GM12878 (cell line): Measurements from ENCODE around the gene PHF20. TPM values are rescaled to one million over a fixed set of nuclear protein-coding genes. Genes with fewer than 3 reads are reported as not detected.

Source experiments
- ATAC-seq: fragments of 200-7000 bp; cut with Tn5 transposase; 3 replicates; pipeline ENCODE4 v1.9.1; 2020; ENCODE audit warnings: mild to moderate bottlenecking, moderate library complexity
- BruUV-seq: library from RNA; stranded (reverse); fragments of 400-500 nt; replicated peaks from 2 replicates; lab custom pipeline; 2021; lab: Mats Ljungman, UMichigan
- CTCF ChIA-PET: fragments of 300-600 bp; sonication (Branson Sonifier 250); formaldehyde crosslinking; extraction: SDS; loops from one replicate; lab custom pipeline; 2021; ENCODE audit warnings: inconsistent platforms; lab: Yijun Ruan, JAX
- POLR2A ChIA-PET: fragments of 350-600 bp; formaldehyde crosslinking; extraction: SDS; loops from one replicate; lab custom pipeline; 2021; ENCODE audit warnings: inconsistent platforms; lab: Charles Lee
- RAD21 ChIA-PET: fragments of 300-600 bp; sonication (Branson Sonifier 250); formaldehyde crosslinking; loops from one replicate; lab custom pipeline; 2023; ENCODE audit warnings: antibody characterized with exemption; ENCODE audit not compliant: unreplicated experiment; lab: Charles Lee
- SMC1A ChIA-PET: fragments of 300-600 bp; sonication (Branson Sonifier 250); formaldehyde crosslinking; loops from one replicate; lab custom pipeline; 2023; ENCODE audit not compliant: unreplicated experiment, uncharacterized antibody; lab: Charles Lee
- DNase-seq: peaks from one replicate; pipeline ENCODE4 v3.0.0-alpha.2; 2011; ENCODE audit warnings: low read depth, low spot score
- FAIRE-seq: peaks from 3 replicates; lab custom pipeline; 2011; peaks lifted over from hg19 to GRCh38; lab: Jason Lieb, UNC
- H2AFZ ChIP-seq: 2 replicates; pipeline ENCODE4 v1.6.0; 2011; ENCODE audit warnings: low read depth, low read length, control low read depth; ENCODE audit not compliant: control insufficient read depth
- H3K27ac ChIP-seq: 2 replicates; pipeline ENCODE4 v1.5.1; 2011; ENCODE audit warnings: control low read depth; ENCODE audit not compliant: control insufficient read depth, insufficient read depth
- H3K27me3 ChIP-seq, 2 experiments: replicated peaks in 1 of 2; 2 replicates each; pipeline versions ENCODE4 v1.6.0 to v1.6.1; 2011; ENCODE audit warnings: low read length in 1 of 2; ENCODE audit not compliant: control insufficient read depth in 2 of 2, insufficient read depth in 2 of 2
- H3K36me3 ChIP-seq, 2 experiments: 2 replicates each; pipeline ENCODE4 v1.5.1; 2011; ENCODE audit warnings: low read length in 1 of 2; ENCODE audit not compliant: control insufficient read depth in 2 of 2, insufficient read depth in 2 of 2
- H3K4me1 ChIP-seq: 2 replicates; pipeline ENCODE4 v1.6.1; 2011; ENCODE audit warnings: mild to moderate bottlenecking, low read length, moderate library complexity, mixed read lengths; ENCODE audit not compliant: control insufficient read depth, insufficient read depth
- H3K4me2 ChIP-seq: 2 replicates; pipeline ENCODE4 v1.6.0; 2011; ENCODE audit warnings: control low read depth; ENCODE audit not compliant: control insufficient read depth, insufficient read depth
- H3K4me3 ChIP-seq: fragments of 200-600 bp; sonication (generic); 2 replicates; pipeline ENCODE4 v1.5.1; 2016
- H3K79me2 ChIP-seq: 2 replicates; pipeline ENCODE4 v1.6.0; 2011; ENCODE audit warnings: low read length; ENCODE audit not compliant: control insufficient read depth, insufficient read depth
- H3K9ac ChIP-seq: 2 replicates; pipeline ENCODE4 v1.8.0; 2011; ENCODE audit warnings: low read length, control low read depth, mixed read lengths; ENCODE audit not compliant: control insufficient read depth, insufficient read depth
- H3K9me3 ChIP-seq: replicated peaks from 3 replicates; pipeline ENCODE4 v1.5.1; 2011; ENCODE audit warnings: mild to moderate bottlenecking, low read length; ENCODE audit not compliant: control insufficient read depth, insufficient read depth
- H4K20me1 ChIP-seq: 2 replicates; pipeline ENCODE4 v1.6.0; 2011; ENCODE audit not compliant: control insufficient read depth, insufficient read depth
- CREM ChIP-seq: IDR thresholded peaks from 2 replicates; pipeline ENCODE4 v1.6.1; 2014; ENCODE audit warnings: antibody characterized with exemption, low read depth
- ESRRA ChIP-seq: IDR thresholded peaks from 2 replicates; pipeline ENCODE4 v1.6.1; 2012; ENCODE audit warnings: mild to moderate bottlenecking, low read length, improper control_type of control experiment
- HSF1 ChIP-seq: fragments of 150-350 bp; IDR thresholded peaks from 2 replicates; pipeline ENCODE4 v1.6.1; 2014; ENCODE audit warnings: mild to moderate bottlenecking, low read depth, low read length
- NFYB ChIP-seq: IDR thresholded peaks from 2 replicates; pipeline ENCODE4 v1.6.1; 2011; ENCODE audit warnings: low read depth, mild to moderate bottlenecking, low read length, improper control_type of control experiment, moderate library complexity; ENCODE audit not compliant: insufficient read depth
- NR2C2 ChIP-seq: IDR thresholded peaks from 2 replicates; pipeline ENCODE4 v1.6.1; 2011; ENCODE audit warnings: borderline replicate concordance, low read depth; ENCODE audit not compliant: control insufficient read depth, insufficient read length
- PKNOX1 ChIP-seq: fragments of 450-650 bp; IDR thresholded peaks from 2 replicates; pipeline ENCODE4 v1.6.1; 2016; ENCODE audit warnings: mild to moderate bottlenecking
- POU2F2 ChIP-seq: IDR thresholded peaks from 3 replicates; pipeline ENCODE4 v1.6.1; 2011; ENCODE audit warnings: low read depth, mild to moderate bottlenecking, low read length, borderline replicate concordance
- SUPT20H ChIP-seq: IDR thresholded peaks from 2 replicates; pipeline ENCODE4 v1.6.1; 2011; ENCODE audit warnings: low read depth, mild to moderate bottlenecking, low read length, moderate library complexity, borderline replicate concordance; ENCODE audit not compliant: control insufficient read depth
- TAF1 ChIP-seq: IDR thresholded peaks from 2 replicates; pipeline ENCODE4 v1.6.1; 2011; ENCODE audit warnings: mild to moderate bottlenecking, low read depth, low read length, borderline replicate concordance
- WRNIP1 ChIP-seq: IDR thresholded peaks from 2 replicates; pipeline ENCODE4 v1.6.1; 2011; ENCODE audit warnings: low read depth, low read length, improper control_type of control experiment, borderline replicate concordance
- YBX1 ChIP-seq: fragments of 450-650 bp; IDR thresholded peaks from 2 replicates; pipeline ENCODE4 v1.6.1; 2016; ENCODE audit warnings: antibody characterized with exemption
- ZBED1 ChIP-seq: IDR thresholded peaks from 2 replicates; pipeline ENCODE4 v1.6.1; 2016; ENCODE audit warnings: borderline replicate concordance
- ZNF384 ChIP-seq: IDR thresholded peaks from 2 replicates; pipeline ENCODE4 v1.6.1; 2012; ENCODE audit warnings: low read depth, mild to moderate bottlenecking, low read length, improper control_type of control experiment, borderline replicate concordance
- WGBS: methylation state at CpG from one replicate; pipeline ENCODE4 v1.1.6; 2016; ENCODE audit warnings: low lambda C conversion rate; ENCODE audit not compliant: insufficient replicate concordance, insufficient coverage; ENCODE audit errors: missing lambda C conversion rate; 5-methylcytosine and 5-hydroxymethylcytosine counted together
- in situ Hi-C: fragments of 300-500 bp; cut with MboI; formaldehyde crosslinking; loops from 9 replicates; pipeline ENCODE4 v1.14.3; 2018; ENCODE audit warnings: mixed read lengths
- intact Hi-C: fragments of 100-400 bp; cut with micrococcal nuclease; formaldehyde crosslinking; loops from one replicate; pipeline ENCODE4 v1.14.2; 2022; ENCODE audit not compliant: unreplicated experiment
- polyA plus RNA-seq, 11 experiments: library from polyadenylated mRNA; depleted of rRNA in 4 of 11; unstranded in 6 of 11; stranded (reverse) in 5 of 11; fragments of >200 nt; fragmentation: Nextera tagmentation in 4 of 11; fragmentation: Illumina TruSeq in 1 of 11; extraction: Ambion mirVana in 4 of 11; extraction: Trizol in 1 of 11; gene quantifications; 1 replicate in 1 of 11; 2 replicates in 10 of 11; pipeline versions ENCODE4 v1.2.1 to v1.2.3, GENCODE V29; 2011 to 2016; ENCODE audit warnings: inconsistent platforms in 2 of 11, missing spikeins in 2 of 11, low read depth in 1 of 11
- total RNA-seq, 4 experiments: library from RNA; depleted of rRNA in 3 of 4; stranded (reverse); fragments of >200 nt in 3 of 4; fragmentation: Illumina TruSeq in 1 of 4; extraction: Trizol in 1 of 4; gene quantifications; 2 replicates each; pipeline versions ENCODE4 v1.2.1 to v1.2.3, GENCODE V29; 2013 to 2021
- TF ChIP-seq, protein P1 (sequence below): fragments of 450-650 bp; IDR thresholded peaks from 2 replicates; pipeline ENCODE4 v1.6.1; 2017; ENCODE audit warnings: borderline replicate concordance

The PHF20 gene
- total and polyA plus RNA-seq, 10 of the 15 experiments (the other 5 are each of a cell fraction or from before 2014, with no cell fraction given) = 31.6 to 91.2 (median 46.8) TPM

DNA sequence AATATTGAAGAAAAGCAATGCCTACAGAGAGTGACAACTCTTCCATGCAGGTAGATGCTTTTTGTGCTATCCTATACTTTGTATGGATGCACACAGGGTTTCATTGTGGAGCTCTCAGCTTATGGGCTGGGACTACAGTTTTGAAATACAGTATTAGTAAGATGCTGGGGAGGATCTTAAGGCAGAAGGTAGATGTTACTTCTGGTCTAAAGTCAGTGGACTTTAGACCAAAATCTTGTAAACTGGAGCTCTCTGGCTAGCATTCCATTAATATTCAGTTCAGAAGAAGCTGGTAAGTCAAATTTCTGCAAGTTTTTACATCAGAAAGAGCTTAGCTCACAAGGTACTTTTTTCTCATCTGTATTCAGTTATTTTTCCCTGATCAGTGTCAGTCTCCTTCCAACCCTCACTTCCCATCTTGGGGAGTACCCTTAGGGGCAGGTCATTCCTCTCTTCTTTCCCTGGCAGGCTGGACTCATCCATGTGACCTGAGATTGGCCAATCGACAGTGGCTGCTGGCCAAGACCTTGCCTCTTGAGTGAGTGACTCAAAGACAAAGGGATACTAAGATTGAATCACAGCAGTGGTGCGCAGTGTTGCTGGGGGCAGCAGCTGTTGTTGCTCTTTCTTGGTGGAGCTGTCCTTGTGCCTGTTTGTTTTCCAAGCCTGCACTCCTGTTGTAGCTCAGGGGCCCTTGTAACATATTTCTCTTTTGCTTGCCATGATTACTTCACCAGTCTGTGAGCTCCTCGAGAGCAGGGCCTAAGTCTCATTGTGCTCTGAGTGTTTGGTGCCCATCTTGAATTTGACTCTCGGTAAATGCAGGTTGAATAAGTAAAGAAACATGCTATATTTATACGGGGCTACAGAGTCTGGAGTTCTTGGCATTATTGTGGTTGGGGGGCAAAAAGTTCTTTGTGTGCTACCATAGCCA is 2.8 kb upstream of the PHF20 start:
- POLR2A ChIA-PET = interaction anchor here (0.5 to 11.5 kb wide), 6 partner anchors 8 to 703 kb away, joined by 3 to 214 read pairs (median 6); partner anchors contain the start of genes RBM39 and SCAND1
- Histone ChIP-seq H3K4me2 (peak overlapping the region; percentile 5; the same call in 1 of the 2 replicates), H3K9me3 (no peaks in the 10 kb centered on the region), H3K27ac (peak overlapping the region; percentile 97), H3K4me1 (peaks cover 30% of the 10 kb centered on the region), H2AFZ (peak overlapping the region; percentile 70), H3K27me3 (no peaks in the 10 kb centered on the region), H3K9ac (peak overlapping the region; percentile 10; the same call in 1 of the 2 replicates), H4K20me1 (no peaks in the 10 kb centered on the region), H3K36me3 (no peaks in the 10 kb centered on the region), H3K4me3 (no peak overlapping the region), H3K79me2 (peaks cover 20% of the 10 kb centered on the region)
- ATAC-seq (peak; percentile 58), FAIRE-seq (no peak), DNase-seq (peak; percentile 43)
- WGBS = 50% methylated on average over 5 of the region's 5 CpGs
- CTCF ChIA-PET = interaction anchor here (0.6 to 6.4 kb wide), 6 partner anchors 10 to 836 kb away, joined by 3 to 69 read pairs (median 3); partner anchors contain the start of genes RAB5IF, RBM39 and SCAND1
- SMC1A ChIA-PET = interaction anchor here (0.6 to 8.7 kb wide), 13 partner anchors 9 to 185 kb away, joined by 3 to 151 read pairs (median 5); partner anchors contain the start of genes RBM39 and SCAND1
- in situ Hi-C loops = no loop called here
- BruUV-seq = no TSS peak
- intact Hi-C loops = loop anchor here (1.0 kb wide), 1 partner anchor 27 kb away; the partner anchor contains the start of gene RBM39
- RAD21 ChIA-PET = interaction anchor here (0.7 to 7.3 kb wide), 10 partner anchors 15 to 185 kb away, joined by 3 to 157 read pairs (median 5); partner anchors contain the start of genes RBM39, SCAND1 and SPAG4
- TF ChIP-seq NR2C2 = no peak
- TF ChIP-seq ESRRA = no peak
- no peak for TF ChIP-seq ZBED1
- TF ChIP-seq SUPT20H = no peak
- no peak for TF ChIP-seq WRNIP1
- no peak for TF ChIP-seq ZNF384
- TF ChIP-seq TAF1 = no peak
- no peak for TF ChIP-seq YBX1
- TF ChIP-seq PKNOX1 = peak; percentile 77
- TF ChIP-seq, protein P1, sequence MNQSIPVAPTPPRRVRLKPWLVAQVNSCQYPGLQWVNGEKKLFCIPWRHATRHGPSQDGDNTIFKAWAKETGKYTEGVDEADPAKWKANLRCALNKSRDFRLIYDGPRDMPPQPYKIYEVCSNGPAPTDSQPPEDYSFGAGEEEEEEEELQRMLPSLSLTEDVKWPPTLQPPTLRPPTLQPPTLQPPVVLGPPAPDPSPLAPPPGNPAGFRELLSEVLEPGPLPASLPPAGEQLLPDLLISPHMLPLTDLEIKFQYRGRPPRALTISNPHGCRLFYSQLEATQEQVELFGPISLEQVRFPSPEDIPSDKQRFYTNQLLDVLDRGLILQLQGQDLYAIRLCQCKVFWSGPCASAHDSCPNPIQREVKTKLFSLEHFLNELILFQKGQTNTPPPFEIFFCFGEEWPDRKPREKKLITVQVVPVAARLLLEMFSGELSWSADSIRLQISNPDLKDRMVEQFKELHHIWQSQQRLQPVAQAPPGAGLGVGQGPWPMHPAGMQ = no peak
- TF ChIP-seq HSF1 = no peak
- TF ChIP-seq CREM = no peak; the same call in 1 of the 2 replicates
- TF ChIP-seq POU2F2 = no peak
- TF ChIP-seq NFYB = peak; percentile 90
